GM19438 (cell line): Measurements from ENCODE around the gene DDX23.
"Not testable (repeated sequence)": the region's sequence is repeated elsewhere in the genome, so short reads cannot be mapped to it uniquely, and the experiment has no call there.

Experiments used
- ATAC-seq: cut with Tn5 transposase; IDR thresholded peaks from one replicate; pipeline ENCODE4 v1.9.1; 2021; ENCODE audit warnings: low read depth; ENCODE audit not compliant: unreplicated experiment

Gene DDX23

GRCh38 chr12:48863291-48863690 is 11.3 kb upstream of the DDX23 start:
- ATAC-seq = no peak

- ATAC-seq = no peak
Measured at GRCh38 chr12:48862760-48863159, 10.8 kb upstream of the DDX23 start.

- no peak for ATAC-seq
Measured at GRCh38 chr12:48861111-48861510, 9.1 kb upstream of the DDX23 start.

GRCh38 chr12:48860236-48860635 is 8.3 kb upstream of the DDX23 start:
- not testable (repeated sequence) for ATAC-seq

GRCh38 chr12:48859607-48860006 is 7.6 kb upstream of the DDX23 start:
- ATAC-seq = no peak

GRCh38 chr12:48858043-48858442 is 6.1 kb upstream of the DDX23 start:
- ATAC-seq = no peak

- no peak for ATAC-seq
Measured at GRCh38 chr12:48857278-48857994, 5.5 kb upstream of the DDX23 start.

- no peak for ATAC-seq
Measured at GRCh38 chr12:48856379-48856778, 4.4 kb upstream of the DDX23 start.

- ATAC-seq = not testable (repeated sequence)
Measured at GRCh38 chr12:48854932-48855331, 3.0 kb upstream of the DDX23 start.

GRCh38 chr12:48854488-48854887 is 2.5 kb upstream of the DDX23 start:
- no peak for ATAC-seq

- no peak for ATAC-seq
Measured at GRCh38 chr12:48852734-48853688, 1.0 kb upstream of the DDX23 start.

GRCh38 chr12:48842021-48842420 is 9.9 kb downstream of the DDX23 start:
- ATAC-seq = not testable (repeated sequence)

- ATAC-seq = no peak
Measured at GRCh38 chr12:48838048-48838447, 13.9 kb downstream of the DDX23 start.

GRCh38 chr12:48832321-48833060 is 19.5 kb downstream of the DDX23 start:
- no peak for ATAC-seq

- no peak for ATAC-seq
Measured at GRCh38 chr12:48831257-48831656, 20.7 kb downstream of the DDX23 start.

GRCh38 chr12:48828841-48829575 is 23.0 kb downstream of the DDX23 start:
- ATAC-seq = no peak

- ATAC-seq = no peak
Measured at GRCh38 chr12:48828293-48828692, 23.7 kb downstream of the DDX23 start.

- no peak for ATAC-seq
Measured at GRCh38 chr12:48827513-48828096, 24.4 kb downstream of the DDX23 start.

- no peak for ATAC-seq
Measured at GRCh38 chr12:48827026-48827425, 24.9 kb downstream of the DDX23 start.
